Activated T-helper 9 cell treated with anti-CD3 and anti-CD28 coated beads, Interleukin-2, amount 50 U/mL, for 16 hours (primary cell): ENCODE measurements around the gene CENATAC.
A peak's percentile ranks its signal among the peaks of the same experiment; 100 is the strongest.
"Not testable (repeated sequence)": the region's sequence is repeated elsewhere in the genome, so short reads cannot be mapped to it uniquely, and the experiment has no call there.

Experiments used
- DNase-seq: peaks from one replicate; pipeline ENCODE4 v3.0.0-alpha.2; 2020; ENCODE audit warnings: low read depth

Gene CENATAC

GRCh38 chr11:119026970-119027369 is 29.0 kb downstream of the CENATAC start:
- no peak for DNase-seq

- no peak for DNase-seq
Measured at GRCh38 chr11:119027561-119028345, 29.8 kb downstream of the CENATAC start.

- DNase-seq = no peak
Measured at GRCh38 chr11:119028346-119029068, 30.6 kb downstream of the CENATAC start.

GRCh38 chr11:119029069-119029339 is 31.1 kb downstream of the CENATAC start:
- DNase-seq = no peak

GRCh38 chr11:119029340-119030028 is 31.5 kb downstream of the CENATAC start:
- DNase-seq = peak; percentile 38

- no peak for DNase-seq
Measured at GRCh38 chr11:119030029-119030328, 32.0 kb downstream of the CENATAC start.

GRCh38 chr11:119030329-119031047 is 32.5 kb downstream of the CENATAC start, which contains the start of gene SLC37A4:
Gene SLC37A4, minus strand, starts transcription at chr11:119030877.
- DNase-seq = peak; percentile 99

- DNase-seq = no peak
Measured at GRCh38 chr11:119031912-119032280, 34.0 kb downstream of the CENATAC start.

- not testable (repeated sequence) for DNase-seq
Measured at GRCh38 chr11:119033421-119033820, 35.5 kb downstream of the CENATAC start.

- DNase-seq = no peak
Measured at GRCh38 chr11:119034813-119035212, 36.9 kb downstream of the CENATAC start.

- no peak for DNase-seq
Measured at GRCh38 chr11:119038884-119039283, 40.9 kb downstream of the CENATAC start.

- DNase-seq = not testable (repeated sequence)
Measured at GRCh38 chr11:119039471-119039870, 41.5 kb downstream of the CENATAC start.

GRCh38 chr11:119041821-119042514 is 44.0 kb downstream of the CENATAC start:
- DNase-seq = no peak

- DNase-seq = no peak
Measured at GRCh38 chr11:119042927-119043326, 45.0 kb downstream of the CENATAC start.

GRCh38 chr11:119044708-119045107 is 46.8 kb downstream of the CENATAC start:
- DNase-seq = no peak

GRCh38 chr11:119046489-119046888 is 48.6 kb downstream of the CENATAC start:
- no peak for DNase-seq

- no peak for DNase-seq
Measured at GRCh38 chr11:119047205-119047604, 49.3 kb downstream of the CENATAC start.

GRCh38 chr11:119048644-119049043 is 50.7 kb downstream of the CENATAC start:
- DNase-seq = no peak

GRCh38 chr11:119049081-119049480 is 51.1 kb downstream of the CENATAC start:
- no peak for DNase-seq

GRCh38 chr11:119051440-119052162 is 53.7 kb downstream of the CENATAC start:
- no peak for DNase-seq

- DNase-seq = no peak
Measured at GRCh38 chr11:119052163-119052814, 54.4 kb downstream of the CENATAC start.
